CD4-positive, alpha-beta T cell treated with Interleukin-21 for 1 hour (primary cell): ENCODE data around the gene RBMS3.
"Not testable (repeated sequence)": the region's sequence is repeated elsewhere in the genome, so short reads cannot be mapped to it uniquely, and the experiment has no call there.

Experiments
- DNase-seq: peaks from one replicate; pipeline ENCODE4 v3.0.0-alpha.2; 2020

Gene RBMS3

GRCh38 chr3:29642393-29643033 lies 361.6 kb downstream of the RBMS3 start:
- no peak for DNase-seq

DNA sequence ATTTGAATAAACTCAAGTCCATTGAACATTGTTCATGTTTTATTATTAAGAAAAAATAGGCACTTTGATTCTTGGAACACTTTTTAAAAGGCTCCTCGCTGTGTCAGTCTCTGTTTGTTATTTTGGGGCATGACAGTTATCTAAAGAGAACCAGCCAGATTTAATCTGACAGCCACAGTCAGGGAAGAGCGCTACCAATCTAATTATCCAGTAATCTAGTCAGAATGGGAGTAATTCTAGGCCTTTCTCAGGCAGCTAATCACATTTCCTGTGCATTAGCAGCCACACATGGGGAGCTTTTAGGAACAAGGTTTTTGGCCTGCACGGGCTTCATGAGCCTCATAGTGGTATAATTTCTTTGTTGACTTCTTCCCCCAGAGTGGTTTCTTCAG lies 362.2 kb downstream of the RBMS3 start:
- no peak for DNase-seq

GRCh38 chr3:29644261-29644660 lies 363.4 kb downstream of the RBMS3 start:
- no peak for DNase-seq

GRCh38 chr3:29644956-29645636 lies 364.2 kb downstream of the RBMS3 start:
- no peak for DNase-seq

DNA sequence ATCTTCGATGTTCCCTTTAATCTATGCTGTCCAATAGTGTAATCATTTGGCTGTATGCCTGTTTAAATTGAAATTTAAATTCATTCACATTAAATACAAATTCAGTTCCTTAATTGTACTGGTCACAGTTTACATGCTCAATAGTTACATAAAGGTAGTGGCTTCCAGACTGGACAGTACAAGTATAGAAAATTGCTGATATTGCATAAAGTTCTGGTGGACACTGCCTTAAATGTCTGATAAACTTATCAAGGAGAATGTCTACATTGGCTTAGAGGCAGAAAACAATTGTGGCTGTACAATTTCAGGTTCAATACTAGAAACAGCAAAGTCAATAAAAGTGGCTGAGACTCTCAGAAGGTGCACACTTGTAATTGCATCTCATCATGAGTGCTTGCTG lies 365.2 kb downstream of the RBMS3 start:
- DNase-seq, result no peak

- DNase-seq, result no peak
Observed at GRCh38 chr3:29649815-29650547, 369.1 kb downstream of the RBMS3 start.

GRCh38 chr3:29653680-29654079 lies 372.8 kb downstream of the RBMS3 start:
- DNase-seq, result no peak

DNA sequence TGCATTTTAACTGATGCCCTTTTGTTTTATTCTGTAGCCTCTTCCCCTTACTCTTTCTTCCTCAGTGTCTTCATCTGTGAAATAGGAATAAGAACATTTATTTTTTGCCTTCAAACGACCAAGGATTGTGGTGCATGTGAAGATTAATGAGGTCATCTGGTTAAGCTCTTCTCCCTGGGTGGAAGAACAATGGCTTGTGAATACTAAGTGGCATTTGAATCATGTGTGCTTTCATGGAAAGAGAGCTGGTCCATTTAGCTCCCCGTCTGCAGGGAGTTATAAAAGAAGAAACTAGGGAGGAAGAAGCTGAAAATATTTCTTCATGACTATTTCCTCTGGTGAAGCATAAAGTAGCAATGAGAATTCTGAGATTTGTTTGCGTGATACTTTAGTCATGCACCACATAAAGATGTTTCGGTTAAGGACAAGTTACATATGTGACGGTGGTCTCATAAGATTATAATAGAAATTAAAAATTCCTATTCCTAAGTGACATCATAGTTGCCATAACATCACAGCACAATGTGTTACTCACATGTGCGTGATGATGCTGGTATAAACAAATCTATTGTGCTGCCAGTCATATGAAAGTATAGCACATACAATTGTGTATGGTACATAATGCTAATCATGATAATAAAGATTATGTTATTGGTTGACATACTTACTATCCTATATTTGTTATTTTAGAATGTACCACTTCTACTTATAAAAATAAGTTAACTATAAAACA lies 374.3 kb downstream of the RBMS3 start:
- DNase-seq, result no peak

DNA sequence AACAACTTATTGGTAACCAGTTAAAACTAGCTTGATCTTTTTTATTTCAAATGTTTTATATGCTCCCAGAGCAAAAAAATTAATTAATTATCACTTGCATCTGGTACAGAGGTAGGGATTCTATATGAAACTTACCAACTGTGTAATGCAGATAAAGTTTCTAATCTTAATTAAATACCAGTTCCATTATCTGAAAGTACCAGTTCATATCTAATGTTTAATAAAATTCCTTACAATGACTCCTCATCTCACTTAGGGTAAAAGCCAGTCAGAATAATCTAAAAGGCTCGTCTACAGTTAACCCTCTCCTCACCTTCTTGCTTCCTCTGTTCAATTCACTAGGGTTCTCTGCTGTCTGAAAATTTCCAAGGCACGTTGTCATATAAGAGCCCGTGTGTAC lies 384.8 kb downstream of the RBMS3 start:
- DNase-seq, result no peak

- DNase-seq, result no peak
Observed at GRCh38 chr3:29668233-29668632, 387.4 kb downstream of the RBMS3 start.

DNA sequence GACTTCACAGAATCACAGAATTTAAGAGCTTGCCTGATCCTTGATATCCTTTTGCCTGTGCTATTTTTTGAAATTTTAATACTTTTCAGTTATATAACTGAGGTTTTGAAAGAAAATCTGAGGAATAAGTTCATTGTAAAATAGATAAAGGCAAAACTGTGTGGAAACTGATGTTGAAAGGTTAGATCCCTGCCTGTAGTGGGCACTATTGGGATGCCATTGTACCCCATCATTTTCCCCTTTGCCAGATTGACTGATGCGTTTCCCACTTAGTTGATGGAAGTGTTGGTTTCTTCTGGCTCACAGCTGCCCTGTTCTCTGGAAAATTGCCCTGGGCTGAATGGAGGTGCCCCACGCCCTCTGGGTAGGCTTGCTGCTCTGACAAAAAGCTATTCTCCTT lies 387.9 kb downstream of the RBMS3 start:
- no peak for DNase-seq

DNA sequence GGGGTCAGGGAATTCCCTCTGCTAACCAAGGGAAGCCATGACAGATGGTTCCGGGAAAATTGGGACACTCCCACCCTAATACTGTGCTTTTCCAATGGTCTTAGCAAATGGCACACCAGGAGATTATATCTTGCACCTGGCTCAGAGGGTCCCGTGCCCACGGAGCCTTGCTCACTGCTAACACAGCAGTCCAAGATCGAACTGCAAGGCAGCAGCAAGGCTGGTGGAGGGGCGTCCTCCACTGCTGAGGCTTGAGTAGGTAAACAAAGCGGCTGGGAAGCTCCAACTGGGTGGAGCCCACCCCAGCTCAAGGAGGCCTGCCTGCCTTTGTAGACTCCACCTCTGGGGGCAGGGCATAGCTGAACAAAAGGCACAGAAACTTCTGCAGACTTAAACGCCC lies 389.6 kb downstream of the RBMS3 start:
- DNase-seq, result not testable (repeated sequence)

DNA sequence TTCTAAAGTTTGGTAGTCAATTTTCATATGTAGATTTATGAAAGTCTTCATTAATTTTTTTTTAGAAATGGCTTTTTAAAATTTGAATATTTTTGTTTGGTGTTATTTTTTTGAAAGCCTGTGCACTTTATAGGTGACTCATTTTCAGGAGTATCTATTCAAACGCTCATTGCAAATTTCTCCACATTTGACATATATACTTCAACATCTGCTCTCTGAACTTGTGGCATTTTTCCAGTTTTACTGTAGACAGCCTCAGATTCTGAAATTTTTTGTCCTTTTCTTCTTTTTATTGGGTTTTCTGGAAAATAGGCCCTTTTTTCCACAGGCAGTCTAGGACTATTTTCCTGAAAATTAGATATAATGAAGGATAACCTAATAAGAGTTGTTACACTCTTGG lies 396.6 kb downstream of the RBMS3 start:
- no peak for DNase-seq

DNA sequence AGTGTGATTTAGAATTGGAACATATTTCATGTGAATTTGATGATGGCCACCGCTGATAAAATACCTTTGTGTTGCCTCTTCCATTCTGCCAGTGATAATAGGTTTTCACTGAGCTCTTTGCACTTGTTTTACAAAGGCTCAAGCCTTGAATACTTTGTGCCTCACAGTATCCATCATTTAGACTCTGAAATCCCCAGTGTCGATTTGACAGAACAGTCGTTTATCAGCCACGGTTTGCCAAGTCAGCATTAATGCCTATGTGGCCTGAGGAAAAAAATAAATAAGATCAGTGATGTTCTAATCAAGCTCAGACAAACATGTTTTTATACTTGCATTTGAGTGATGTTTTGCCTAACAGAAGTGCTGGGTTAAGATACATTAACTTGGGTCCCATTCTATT lies 399.1 kb downstream of the RBMS3 start:
- no peak for DNase-seq

DNA sequence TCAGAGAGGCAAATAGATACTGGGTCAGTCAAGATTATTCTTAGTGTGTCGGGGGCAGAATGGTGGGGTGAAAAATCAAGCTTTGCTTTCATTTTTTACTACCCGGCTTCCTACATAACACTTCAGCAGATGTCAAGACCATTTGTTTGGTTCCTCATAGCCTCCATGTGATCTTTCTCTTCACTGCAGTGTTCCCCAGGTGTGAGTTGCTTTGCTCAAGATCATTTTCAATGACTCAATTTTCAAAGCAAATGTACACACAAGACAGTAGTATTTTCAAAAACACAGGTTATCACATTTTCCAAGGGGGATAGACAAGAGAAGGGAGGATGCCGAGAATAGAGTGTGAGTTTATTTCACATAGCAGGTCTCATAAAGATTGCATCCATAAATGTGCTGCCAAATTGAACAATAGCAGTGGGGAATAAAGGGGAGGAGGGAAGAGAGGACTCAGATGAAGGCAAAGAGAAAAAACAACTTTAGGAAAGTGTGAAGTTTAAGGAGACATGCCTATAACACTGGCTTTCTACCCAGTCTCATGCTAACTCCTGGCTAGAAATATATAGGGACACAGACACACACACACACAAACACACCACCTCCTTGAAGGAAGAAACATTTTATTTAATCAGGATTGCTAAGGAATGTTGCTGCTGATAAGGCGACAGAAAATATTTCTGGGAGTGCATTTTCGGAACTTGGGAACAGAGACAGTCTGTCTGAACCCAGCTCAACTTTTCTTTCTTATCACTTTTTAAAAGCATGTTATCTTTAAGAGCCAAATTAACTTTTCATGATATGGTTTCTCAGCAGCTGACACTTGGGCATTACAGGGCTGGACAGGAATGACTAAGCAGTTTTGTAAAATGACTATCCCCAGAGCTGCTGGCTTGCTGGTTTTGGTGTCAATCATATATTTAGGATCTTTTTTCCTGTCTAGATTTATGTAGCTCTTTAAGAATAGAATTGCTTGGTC lies 402.4 kb downstream of the RBMS3 start:
- no peak for DNase-seq

GRCh38 chr3:29686889-29687592 lies 406.2 kb downstream of the RBMS3 start:
- DNase-seq, result peak; percentile 5

- DNase-seq, result no peak
Observed at GRCh38 chr3:29690686-29691353, 409.9 kb downstream of the RBMS3 start.

DNA sequence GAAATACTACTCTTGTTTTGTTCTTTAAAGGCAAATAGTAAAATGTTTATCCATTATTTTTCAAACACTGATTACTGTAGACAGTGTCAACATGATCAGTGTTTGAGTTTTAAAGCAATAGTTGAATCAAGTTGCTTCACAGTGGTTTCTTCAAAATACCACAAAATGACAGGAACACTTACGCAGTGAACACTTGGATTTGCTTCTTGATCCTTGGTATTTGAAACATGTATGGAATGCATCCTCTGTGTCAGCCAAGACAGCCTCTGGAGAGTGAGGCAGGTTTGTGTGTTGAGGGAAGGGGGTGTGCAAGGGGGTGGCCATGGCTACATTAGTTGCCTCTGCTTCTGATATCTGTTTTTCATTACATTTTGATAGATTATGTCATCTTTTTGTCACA lies 413.0 kb downstream of the RBMS3 start:
- no peak for DNase-seq

GRCh38 chr3:29694331-29694730 lies 413.5 kb downstream of the RBMS3 start:
- no peak for DNase-seq

- DNase-seq, result no peak
Observed at GRCh38 chr3:29694783-29695182, 413.9 kb downstream of the RBMS3 start.

DNA sequence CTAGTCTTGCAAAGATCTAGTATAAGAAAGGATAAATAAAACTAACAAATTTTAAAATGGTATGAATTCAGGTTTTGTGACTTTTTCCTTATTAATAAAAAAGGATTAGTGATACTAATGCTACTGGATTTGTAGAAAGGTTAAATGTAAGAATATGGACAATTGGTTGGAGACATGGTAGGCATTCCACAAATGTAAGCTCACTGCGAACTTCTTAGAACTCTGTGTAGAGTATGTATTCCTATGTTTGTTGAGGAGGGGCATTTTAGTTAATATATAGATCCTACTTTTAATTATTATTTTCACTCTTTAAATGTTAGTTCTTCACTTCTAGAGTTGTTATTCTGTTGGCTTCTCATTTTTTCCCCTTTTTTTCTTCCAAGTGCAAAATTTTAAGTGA lies 414.3 kb downstream of the RBMS3 start:
- no peak for DNase-seq
